ENCODE data around the gene KRTCAP2. TPM values are rescaled to one million over a fixed set of nuclear protein-coding genes. Genes with fewer than 3 reads are reported as not detected.

Gene KRTCAP2
- total RNA-seq, 4 donors from 2014 or later: 80.8 to 144 (median 92.3) TPM

GRCh38 chr1:155139895-155140629 lies 33.0 kb downstream of the KRTCAP2 start, which contains the start of gene DPM3:
TSS of gene DPM3 (minus strand) at chr1:155140531. CDS start at chr1:155140240, 291 bp downstream.
- H3K4me1 ChIP-seq: peaks cover 0 to 50% (median 18%) of the 10 kb centered on the region in 3 donors
- H3K27ac ChIP-seq: peak within 1 kb of the TSS; percentile 65 to 96 (median 90)
- peaks cover 15% of the 10 kb centered on the region for H3K27me3 ChIP-seq
- H3K4me3 ChIP-seq: peak within 1 kb of the TSS; percentile 60 to 84
- H3K9me3 ChIP-seq: no peaks in the 10 kb centered on the region
- H3K36me3 ChIP-seq: peaks cover 0 to 13% of the 10 kb centered on the region in 2 donors
- ATAC-seq: peak; percentile 75
- WGBS, 2 donors (ENCODE audit: low coverage in 1 of 2): 0 to 1% methylated on average over 6 to 16 of the region's 42 CpGs
- TF ChIP-seq CTCF (IDR thresholded peaks at IDR 0.05) (no peak), EP300 (IDR thresholded peaks at IDR 0.05) (no peak), POLR2A (IDR thresholded peaks at IDR 0.05) (peak; percentile 43 to 58), POLR2AphosphoS5 (IDR thresholded peaks at IDR 0.05) (peak; percentile 80)

- ATAC-seq: no peak
- no peak for TF ChIP-seq POLR2A (IDR thresholded peaks at IDR 0.05)
- no peak for TF ChIP-seq CTCF (IDR thresholded peaks at IDR 0.05)
- no peak for TF ChIP-seq POLR2AphosphoS5 (IDR thresholded peaks at IDR 0.05)
- no peak for TF ChIP-seq EP300 (IDR thresholded peaks at IDR 0.05)
- Histone ChIP-seq H3K4me3 (peak overlapping the region in 1 of 2 donors; percentile 64), H3K27me3 (no peaks in the 10 kb centered on the region), H3K36me3 (peaks cover 0 to 36% of the 10 kb centered on the region in 2 donors), H3K9me3 (no peaks in the 10 kb centered on the region), H3K27ac (peak overlapping the region in 3 of 4 donors; percentile 95 to 99 (median 99)), H3K4me1 (peaks cover 0 to 77% (median 27%) of the 10 kb centered on the region in 3 donors)
- WGBS, 2 donors (ENCODE audit: low coverage in 1 of 2): 82 to 86% methylated on average over 2 to 3 of the region's 6 CpGs
These were observed 35.8 kb downstream of the KRTCAP2 start for GRCh38 chr1:155137154-155137949.

GRCh38 chr1:155136748-155137147 lies 36.4 kb downstream of the KRTCAP2 start:
- WGBS, 2 donors (ENCODE audit: low coverage in 1 of 2): 18 to 53% methylated on average over 5 to 6 of the region's 6 CpGs
- H3K4me1 ChIP-seq: peaks cover 0 to 83% (median 27%) of the 10 kb centered on the region in 3 donors
- H3K27ac ChIP-seq: peak overlapping the region; percentile 94 to 99 (median 97)
- no peaks in the 10 kb centered on the region for H3K9me3 ChIP-seq
- H3K36me3 ChIP-seq: peaks cover 0 to 42% of the 10 kb centered on the region in 2 donors
- TF ChIP-seq EP300 (IDR thresholded peaks at IDR 0.05) (no peak), CTCF (IDR thresholded peaks at IDR 0.05) (no peak), POLR2AphosphoS5 (IDR thresholded peaks at IDR 0.05) (no peak), POLR2A (IDR thresholded peaks at IDR 0.05) (no peak)
- no peak for ATAC-seq
- peak overlapping the region; percentile 64 to 72 for H3K4me3 ChIP-seq
- no peaks in the 10 kb centered on the region for H3K27me3 ChIP-seq

GRCh38 chr1:155135415-155136028 lies 37.6 kb downstream of the KRTCAP2 start, which contains the start of gene SLC50A1:
TSS of gene SLC50A1 (plus strand) at chr1:155135852. CDS start at chr1:155135912, 60 bp downstream.
- WGBS, 2 donors (ENCODE audit: low coverage in 1 of 2): 1% methylated on average over 20 of the region's 52 CpGs; no CpG with 5 or more reads in 1 of the 2 donors
- TF ChIP-seq EP300 (IDR thresholded peaks at IDR 0.05) (no peak), POLR2A (IDR thresholded peaks at IDR 0.05) (peak; percentile 75 to 82), CTCF (IDR thresholded peaks at IDR 0.05) (peak in 3 of 4 experiments; percentile 42 to 79 (median 76)), POLR2AphosphoS5 (IDR thresholded peaks at IDR 0.05) (peak; percentile 86)
- Histone ChIP-seq H3K4me1 (peaks cover 0 to 92% (median 25%) of the 10 kb centered on the region in 3 donors), H3K4me3 (peak within 1 kb of the TSS; percentile 64 to 72), H3K36me3 (peaks cover 0 to 49% of the 10 kb centered on the region in 2 donors), H3K27me3 (no peaks in the 10 kb centered on the region), H3K27ac (peak within 1 kb of the TSS; percentile 94 to 99 (median 97)), H3K9me3 (no peaks in the 10 kb centered on the region)
- ATAC-seq: peak; percentile 92
